K562 (cell line): ENCODE data around the gene WWC2. TPM values are rescaled to one million over a fixed set of nuclear protein-coding genes. Genes with fewer than 3 reads are reported as not detected.

Experiments used
- CTCFL ChIP-seq: IDR thresholded peaks from 2 replicates; pipeline ENCODE4 v1.6.1; 2011; ENCODE audit warnings: borderline replicate concordance, low read depth, mild to moderate bottlenecking, moderate library complexity, low read length; ENCODE audit not compliant: insufficient read depth, poor library complexity, severe bottlenecking
- E2F8 ChIP-seq: fragments of 450-650 bp; IDR thresholded peaks from 2 replicates; pipeline ENCODE4 v1.7.1; 2018; ENCODE audit warnings: mild to moderate bottlenecking, low read depth; ENCODE audit not compliant: partially characterized antibody
- REST ChIP-seq, 2 experiments: fragments of 450-650 bp; formaldehyde crosslinking in 1 of 2; IDR thresholded peaks; 2 replicates each; pipeline versions ENCODE4 v1.4.0 to v1.6.1; 2014 to 2020; ENCODE audit warnings: mild to moderate bottlenecking in 2 of 2, borderline replicate concordance in 1 of 2, low read depth in 1 of 2
- TOE1 ChIP-seq, 2 experiments: fragments of 450-650 bp in 1 of 2; sonication (generic) in 1 of 2; formaldehyde crosslinking in 1 of 2; IDR thresholded peaks; 2 replicates each; pipeline versions ENCODE4 v1.7.1 to v1.8.0; 2016 to 2022; ENCODE audit warnings: borderline replicate concordance in 2 of 2, mild to moderate bottlenecking in 2 of 2, antibody characterized with exemption in 1 of 2, inconsistent platforms in 1 of 2, low read depth in 1 of 2, missing genetic modification reagents in 1 of 2, moderate library complexity in 1 of 2
- polyA plus RNA-seq, 8 experiments: library from polyadenylated mRNA; depleted of rRNA in 4 of 8; stranded (reverse) in 5 of 8; unstranded in 3 of 8; fragments of >200 nt; fragmentation: Nextera tagmentation in 2 of 8; fragmentation: Illumina TruSeq in 1 of 8; extraction: Ambion mirVana in 2 of 8; extraction: Trizol in 1 of 8; gene quantifications; 2 replicates each; pipeline versions ENCODE4 v1.2.1 to v1.2.3, GENCODE V29; 2011 to 2014; ENCODE audit warnings: inconsistent platforms in 1 of 8, missing spikeins in 1 of 8
- total RNA-seq, 7 experiments: library from RNA; depleted of rRNA in 6 of 7; stranded (reverse); fragments of >200 nt in 6 of 7; fragmentation: Illumina TruSeq in 2 of 7; extraction: Trizol in 2 of 7; gene quantifications; 2 replicates each; pipeline versions ENCODE4 v1.2.1 to v1.2.3, GENCODE V29; 2011 to 2021; ENCODE audit warnings: low replicate concordance in 1 of 7

Gene WWC2
- total and polyA plus RNA-seq, 9 of the 15 experiments (the other 6 are each of a cell fraction or from before 2014, with no cell fraction given) = 3.7 to 39.4 (median 19.6) TPM

- TF ChIP-seq TOE1 (IDR thresholded peaks at IDR 0.05; ENCODE audit: borderline replicate concordance) (no peak), TOE1 (CRISPR knock-in tag; IDR thresholded peaks at IDR 0.05; ENCODE audit: borderline replicate concordance, low read depth) (no peak), REST (IDR thresholded peaks at IDR 0.05; ENCODE audit: borderline replicate concordance) (no peak), REST (CRISPR knock-in tag; IDR thresholded peaks at IDR 0.05; ENCODE audit: low read depth) (no peak), E2F8 (no peak), CTCFL (no peak)
- TF ChIP-seq, all 486 proteins: peak for 0
These were observed 50.8 kb downstream of the WWC2 start (continued) for GRCh38 chr4:183149616-183150539.
